Gastrocnemius medialis (tissue), 4 donors: ENCODE data around the gene ITGA5.

Experiments
- CTCF ChIP-seq, 5 experiments: fragments of 450-650 bp in 3 of 5; fragments of 200-600 bp in 2 of 5; sonication (generic) in 2 of 5; IDR thresholded peaks in 4 of 5; conservative IDR thresholded peaks in 1 of 5; 1 replicate in 4 of 5; 2 replicates in 1 of 5; pipeline ENCODE4 v1.5.1; 2016 to 2019; ENCODE audit warnings: antibody characterized with exemption in 5 of 5, mild to moderate bottlenecking in 3 of 5, moderate library complexity in 3 of 5
- POLR2A ChIP-seq, 2 donors: fragments of 450-650 bp; IDR thresholded peaks; one replicate each; pipeline ENCODE4 v1.6.1; 2017; ENCODE audit warnings: antibody characterized with exemption in 2 of 2, mild to moderate bottlenecking in 2 of 2, moderate library complexity in 2 of 2

GRCh38 chr12:54421175-54421878 lies 2.3 kb upstream of the ITGA5 start:
- TF ChIP-seq CTCF (IDR thresholded peaks at IDR 0.05 in 4 of 5, conservative IDR thresholded peaks at IDR 0.05 in 1 of 5): no peak
- peak in 1 of 2 donors; percentile 14 for TF ChIP-seq POLR2A (IDR thresholded peaks at IDR 0.05)
